Activated CD8-positive, alpha-beta memory T cell treated with anti-CD3 and anti-CD28 coated beads, Interleukin-2, amount 50 U/mL, for 1 hour (primary cell): ENCODE measurements around the gene SPTB.
A peak's percentile ranks its signal among the peaks of the same experiment; 100 is the strongest.

ENCODE experiments used
- DNase-seq: peaks from one replicate; pipeline ENCODE4 v3.0.0-alpha.2; 2020; ENCODE audit errors: extremely low read depth

The SPTB gene

DNA sequence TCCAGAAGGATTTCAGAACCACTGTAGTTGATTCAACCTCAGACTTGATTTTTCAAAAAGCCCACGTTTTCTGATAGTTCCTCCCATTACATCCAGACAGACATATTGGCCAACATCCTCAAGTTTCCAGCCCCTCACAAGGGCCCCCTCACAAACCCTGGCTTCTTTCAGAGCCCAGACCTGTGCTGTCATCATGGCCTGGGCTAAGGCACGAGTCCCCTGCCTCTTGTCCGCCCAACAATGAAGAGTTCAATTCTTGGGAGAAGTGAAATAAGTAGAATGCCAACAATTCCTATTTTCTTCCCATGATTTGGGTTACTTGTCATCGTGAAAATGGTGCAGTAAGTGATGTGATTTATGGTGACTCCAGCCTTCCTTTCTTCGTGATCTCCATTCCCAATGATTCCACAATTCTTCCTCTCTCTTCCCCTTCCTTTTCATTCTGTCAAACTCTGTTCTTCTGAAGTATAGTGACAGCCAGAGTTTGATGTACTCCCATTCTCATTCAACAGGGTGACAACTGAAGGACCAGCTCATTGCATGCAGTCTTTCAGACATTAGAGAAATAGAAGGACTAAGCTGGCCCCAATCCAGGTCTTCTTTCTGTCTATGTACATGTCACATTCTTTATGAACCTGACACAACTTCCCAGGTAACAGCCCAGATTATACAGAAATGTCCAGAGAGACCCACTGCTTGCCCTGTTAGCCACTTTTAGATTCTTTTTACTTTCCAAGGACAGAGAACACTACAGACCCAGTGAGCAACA is 29.2 kb downstream of the SPTB start:
- DNase-seq = no peak

DNA sequence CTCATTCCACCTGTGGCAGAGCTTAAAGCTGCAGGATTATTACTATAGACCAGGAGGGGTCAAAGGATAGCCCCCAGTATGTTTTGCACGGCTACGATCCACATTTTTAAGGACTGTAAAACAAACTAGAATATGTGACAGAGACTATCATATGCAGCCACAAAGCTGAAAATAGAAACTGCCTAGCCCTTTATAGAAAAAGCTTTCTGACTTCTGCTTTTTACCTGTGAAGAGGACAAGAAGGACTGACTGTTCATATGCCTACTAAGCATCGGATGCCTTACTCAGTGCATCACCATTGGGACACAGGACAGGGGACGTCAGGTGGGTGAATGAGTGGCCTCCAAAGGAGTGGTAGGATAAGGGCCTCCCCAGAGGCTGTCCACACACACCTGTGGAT is 29.8 kb downstream of the SPTB start:
- DNase-seq = no peak

DNA sequence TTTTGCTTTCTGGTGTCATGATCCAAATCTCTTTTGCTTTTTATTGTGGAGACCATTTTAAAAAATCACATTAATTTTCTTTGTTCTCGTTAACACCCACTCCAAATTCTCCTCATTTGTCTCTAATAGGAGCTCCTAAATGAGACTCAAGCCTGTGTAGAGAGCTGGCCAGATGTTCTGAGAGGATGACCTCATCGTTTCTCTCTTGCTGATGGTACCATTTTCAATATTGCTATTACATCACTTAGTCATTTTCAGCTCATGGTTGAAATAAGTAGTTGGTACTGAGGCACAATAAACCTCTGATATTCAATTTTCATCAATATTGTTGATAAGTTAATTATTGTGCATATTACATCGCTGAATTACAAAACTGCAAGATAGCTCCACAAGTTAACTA is 31.5 kb downstream of the SPTB start:
- DNase-seq = no peak

DNA sequence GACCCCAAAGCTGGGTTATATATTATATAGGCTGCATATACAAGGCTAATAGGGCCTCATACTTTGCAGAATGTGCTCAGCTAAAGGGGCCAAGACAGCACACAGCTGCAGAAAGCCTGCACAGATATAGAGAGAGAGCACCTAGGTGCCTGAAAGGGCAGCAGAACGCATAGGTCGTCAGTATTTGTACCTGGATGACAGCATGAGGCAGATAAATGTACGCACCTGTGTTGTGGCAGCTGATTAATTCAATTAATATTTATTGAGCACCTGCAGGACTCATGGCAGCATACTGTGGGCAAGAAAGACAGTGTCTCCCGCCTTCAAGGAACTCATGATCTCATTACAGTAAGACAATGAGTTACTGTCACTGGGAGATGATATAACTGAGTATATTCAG is 33.4 kb downstream of the SPTB start:
- DNase-seq = no peak

DNA sequence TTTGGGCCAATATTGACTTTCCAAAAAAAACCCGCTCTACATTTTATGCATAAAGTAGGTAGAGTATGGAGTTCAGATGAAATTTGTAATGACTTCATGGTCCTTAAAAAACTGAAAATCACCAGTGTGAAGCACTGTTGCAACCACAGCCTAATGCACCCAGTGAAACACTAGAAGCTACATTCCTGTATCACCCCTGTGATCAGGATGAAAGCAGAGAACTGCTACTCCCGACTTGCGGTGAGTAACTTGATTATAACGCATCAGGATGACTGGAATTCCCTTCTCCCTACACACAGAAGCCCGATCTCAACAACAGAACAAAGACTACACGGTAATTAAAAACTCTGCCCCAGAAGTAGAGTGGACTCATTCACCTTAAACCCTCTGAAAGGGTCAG is 33.8 kb downstream of the SPTB start:
- DNase-seq = no peak

DNA sequence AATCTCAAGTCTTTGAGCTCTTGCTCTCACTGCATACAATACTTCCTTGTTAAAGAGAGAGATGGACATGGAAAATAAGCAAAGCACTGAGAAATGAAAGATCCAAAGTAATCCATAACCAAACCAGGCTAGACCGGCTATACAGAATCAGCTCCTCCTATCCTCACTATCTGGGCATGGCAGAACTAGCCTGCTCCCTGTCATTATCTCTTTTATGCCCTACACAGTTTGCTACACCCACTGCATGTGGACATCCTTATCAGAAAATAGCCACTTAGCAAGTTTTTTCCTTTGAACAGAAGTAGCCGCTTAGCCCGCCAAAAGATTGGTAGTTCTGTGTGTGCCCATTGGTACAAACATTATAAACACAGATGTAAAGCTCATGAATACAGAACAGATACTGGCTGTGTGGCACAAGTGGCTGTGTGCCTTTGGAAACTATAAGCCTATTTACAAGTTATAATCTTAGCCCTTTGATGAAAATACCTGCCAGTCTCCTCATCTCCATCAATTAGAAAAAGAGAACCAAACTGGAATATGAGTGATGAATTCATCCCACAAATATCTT is 34.7 kb downstream of the SPTB start:
- DNase-seq = no peak

DNA sequence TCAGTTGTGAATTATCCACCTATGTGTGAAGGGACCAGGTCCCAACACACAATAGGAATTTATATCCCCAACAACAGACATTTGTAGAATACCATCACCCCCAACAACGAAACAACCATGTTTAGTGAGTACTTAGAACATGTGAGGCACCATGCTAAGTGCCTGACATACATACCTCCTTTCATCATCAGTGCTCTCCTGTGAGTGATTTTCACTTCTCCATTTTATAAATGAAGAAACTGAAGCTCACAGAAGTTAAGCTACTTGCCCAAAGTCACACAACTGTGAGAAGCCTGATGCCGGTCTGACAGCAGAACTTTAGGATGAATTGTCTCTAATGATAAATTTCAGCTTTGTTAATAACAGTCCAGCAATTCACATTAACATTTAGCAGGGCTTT is 35.4 kb downstream of the SPTB start:
- DNase-seq = no peak

DNA sequence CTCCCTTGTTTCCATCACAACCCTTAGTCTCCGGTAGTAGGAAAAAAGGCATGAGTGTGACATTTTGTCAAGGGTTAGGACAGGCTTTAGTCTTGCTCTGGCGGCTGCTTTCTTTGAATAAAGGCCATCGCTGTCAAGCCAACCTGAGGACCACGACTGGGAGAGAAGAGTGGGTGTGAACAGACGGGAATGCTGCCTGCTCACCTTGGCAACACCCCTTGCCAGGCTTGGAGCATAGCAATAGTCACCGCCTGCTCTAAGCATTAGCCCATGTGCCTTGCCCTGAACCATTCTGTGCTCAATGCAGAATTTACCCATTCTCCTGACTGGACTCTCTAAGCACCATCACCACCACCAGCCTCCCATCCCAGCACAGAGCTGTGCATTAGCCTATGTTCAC is 36.2 kb downstream of the SPTB start:
- DNase-seq = no peak

DNA sequence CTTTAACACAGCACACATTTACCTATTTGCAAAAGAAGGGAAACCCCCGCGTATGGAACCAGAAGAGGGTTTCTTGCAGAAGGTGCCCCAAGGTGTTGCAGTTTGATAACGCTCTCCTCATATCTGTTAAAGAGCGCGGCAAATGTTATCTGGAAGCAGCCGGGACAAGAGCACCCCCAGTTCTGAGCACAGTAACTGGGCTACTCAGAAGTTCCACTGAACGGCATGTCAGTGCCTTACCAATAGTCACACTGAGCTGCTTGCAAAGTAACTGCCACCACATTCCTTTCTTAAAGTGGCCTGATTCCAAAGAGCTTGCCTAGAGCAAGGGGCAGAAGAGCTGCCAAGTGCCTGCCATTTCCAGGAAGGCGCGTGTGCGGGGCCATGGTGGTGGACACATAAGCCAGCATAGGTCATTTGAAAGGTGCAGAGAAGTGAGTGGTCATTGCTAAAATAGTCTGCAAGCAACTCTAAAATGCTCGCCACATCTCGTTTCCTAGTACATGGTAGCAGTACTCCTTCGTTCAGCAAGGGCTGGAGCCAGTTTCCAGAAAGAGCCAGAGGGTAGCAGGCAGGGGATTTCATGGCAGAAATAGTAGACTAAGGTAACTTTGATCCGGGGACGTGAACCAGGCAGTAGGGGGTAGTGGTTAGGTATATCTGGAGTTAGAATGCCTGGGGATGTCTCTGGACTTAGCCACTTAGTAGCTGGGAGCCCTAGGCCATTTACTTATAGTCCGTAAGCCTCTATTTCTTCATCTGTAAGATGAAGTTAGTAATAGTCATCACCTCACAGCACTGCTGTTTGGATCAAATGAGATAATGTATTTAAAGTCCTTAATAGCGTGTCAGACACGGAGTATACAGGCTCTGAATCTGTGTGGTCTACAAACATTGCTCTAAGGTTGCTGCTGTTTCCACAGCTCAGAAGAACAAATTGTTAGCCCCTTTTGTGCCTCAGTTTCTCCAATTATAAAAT is 37.6 kb downstream of the SPTB start:
- no peak for DNase-seq

DNA sequence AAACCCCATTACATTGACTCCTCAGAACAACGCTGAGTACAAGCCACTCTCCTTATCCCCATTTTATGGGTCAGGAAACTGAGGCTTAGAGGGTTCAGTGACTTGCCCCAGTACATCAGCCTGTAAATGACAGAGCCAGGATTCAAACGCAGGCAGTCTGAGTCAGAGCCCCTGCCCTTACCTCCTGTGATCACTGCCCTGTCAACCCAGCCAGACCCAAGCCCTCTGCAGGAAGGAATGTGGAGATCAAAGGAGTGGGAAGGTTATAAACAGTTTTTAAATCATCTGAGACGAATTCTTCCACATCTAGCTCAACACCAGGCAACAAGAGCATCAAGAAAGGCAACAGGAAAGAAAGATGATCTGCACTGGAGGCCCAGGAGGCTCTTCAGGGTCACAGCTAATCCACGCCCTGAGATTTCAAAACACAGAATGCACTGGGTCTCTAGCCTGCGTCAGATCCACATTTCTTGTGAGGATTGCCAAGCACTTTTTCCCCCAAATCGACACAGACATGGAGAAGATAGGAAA is 38.5 kb downstream of the SPTB start:
- DNase-seq = no peak

DNA sequence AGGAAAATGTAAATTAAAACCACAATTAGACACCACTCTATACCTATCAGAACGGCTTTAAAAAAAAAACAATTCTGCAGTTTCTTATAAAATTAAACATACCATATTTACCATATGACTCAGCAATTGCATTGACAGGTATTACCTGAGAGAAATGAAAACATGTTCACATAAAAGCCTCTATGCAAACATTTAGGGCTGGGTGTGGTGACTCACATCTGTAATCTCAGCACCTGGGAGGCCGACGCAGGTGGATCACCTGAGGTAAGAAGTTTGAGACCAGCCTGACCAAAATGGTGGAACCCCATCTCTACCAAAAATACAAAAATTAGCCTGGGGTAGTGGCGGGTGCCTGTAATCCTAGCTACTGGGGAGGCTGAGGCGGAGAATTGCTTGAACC is 41.1 kb downstream of the SPTB start:
- DNase-seq = no peak

DNA sequence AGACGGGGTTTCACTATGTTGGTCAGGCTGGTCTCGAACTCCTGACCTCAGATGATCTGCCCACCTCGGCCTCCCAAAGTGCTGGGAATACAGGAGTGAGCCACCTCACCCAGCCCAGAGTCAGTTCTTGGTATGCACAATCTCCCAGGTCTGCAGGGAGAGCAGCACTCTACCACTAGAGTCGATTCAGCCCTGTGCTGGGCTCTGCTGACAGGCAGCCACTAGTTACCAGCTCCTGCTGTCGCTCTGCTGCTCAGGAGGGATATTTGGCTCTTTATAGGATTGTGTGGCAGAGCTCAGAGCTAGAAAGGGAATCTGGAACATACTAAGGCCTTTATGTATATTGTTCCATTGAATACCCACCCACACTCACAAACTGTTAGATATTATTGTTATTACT is 44.3 kb downstream of the SPTB start:
- no peak for DNase-seq

DNA sequence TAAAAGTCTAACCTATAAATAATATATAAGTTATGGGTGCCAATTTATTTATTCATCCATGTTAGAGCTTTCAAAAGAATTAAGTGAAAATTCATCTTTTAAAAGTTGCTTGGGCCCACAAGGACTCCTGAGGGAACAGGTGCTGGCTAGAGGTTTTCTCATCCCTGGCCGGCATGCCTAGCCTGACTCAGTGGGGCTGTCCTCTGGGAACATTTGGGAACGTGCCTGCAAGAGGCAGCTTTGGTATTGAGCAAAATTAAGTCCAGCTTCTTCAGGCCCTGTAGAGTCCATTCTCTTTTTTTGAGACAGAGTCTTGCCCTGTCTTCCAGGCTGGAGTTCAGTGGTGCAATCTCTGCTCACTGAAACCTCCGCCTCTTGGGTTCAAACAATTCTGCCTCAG is 44.7 kb downstream of the SPTB start:
- no peak for DNase-seq

DNA sequence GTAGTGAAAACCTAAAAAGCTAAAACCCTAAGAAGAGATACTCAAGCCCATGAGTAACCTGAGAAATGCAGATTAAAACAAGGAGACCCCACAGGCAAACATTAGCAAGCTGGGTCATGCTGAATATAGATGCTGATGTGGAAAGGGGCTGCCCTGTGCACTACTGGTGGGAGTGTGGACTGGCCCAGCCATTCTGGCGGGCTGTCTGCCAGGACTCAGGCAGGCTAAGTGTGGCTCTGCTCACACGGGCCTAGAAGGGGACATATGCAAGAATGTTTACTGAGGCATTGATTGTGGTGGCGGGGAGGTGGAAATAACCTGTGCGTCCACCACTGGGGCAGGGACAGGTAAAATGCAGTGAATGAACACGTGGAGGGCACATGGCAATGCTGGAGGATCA is 48.3 kb downstream of the SPTB start:
- no peak for DNase-seq

DNA sequence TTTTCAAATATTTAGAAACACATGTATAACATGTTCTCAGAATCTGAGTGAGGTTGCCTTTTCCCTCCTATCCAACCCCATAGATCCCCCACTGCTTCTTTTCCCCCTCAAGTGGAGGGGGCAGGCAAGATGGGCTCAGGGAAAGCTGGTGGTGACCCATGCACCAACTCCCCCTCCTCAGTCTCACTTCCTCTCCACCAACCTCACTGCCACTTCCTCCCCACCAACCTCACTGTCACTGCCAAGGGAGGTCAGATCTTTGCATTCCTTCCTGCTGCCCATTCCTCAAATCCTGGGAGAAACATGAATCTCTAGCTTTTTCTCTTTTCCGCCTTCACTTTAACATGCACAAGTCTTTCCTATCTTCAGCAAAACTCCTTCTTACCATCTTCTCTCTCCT is 48.7 kb downstream of the SPTB start:
- DNase-seq = no peak

DNA sequence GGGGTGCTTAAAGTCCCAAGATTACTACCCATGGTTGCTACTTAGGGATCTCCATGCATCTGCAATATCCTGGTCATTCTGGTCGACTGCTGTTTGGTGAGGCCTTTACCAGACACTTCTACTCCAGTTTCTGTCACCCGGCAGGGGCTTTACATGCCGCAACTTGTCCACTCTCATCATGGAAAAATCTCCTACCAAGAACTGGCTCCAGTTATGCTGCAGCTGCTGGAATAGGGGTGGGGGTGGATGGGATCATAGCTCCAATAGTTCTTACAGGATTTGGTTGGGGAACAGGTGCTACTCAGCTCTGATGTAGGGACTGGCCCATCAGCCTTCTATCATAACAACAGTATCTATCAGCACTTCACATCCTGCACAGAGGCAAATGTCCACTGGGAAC is 51.6 kb downstream of the SPTB start:
- no peak for DNase-seq

DNA sequence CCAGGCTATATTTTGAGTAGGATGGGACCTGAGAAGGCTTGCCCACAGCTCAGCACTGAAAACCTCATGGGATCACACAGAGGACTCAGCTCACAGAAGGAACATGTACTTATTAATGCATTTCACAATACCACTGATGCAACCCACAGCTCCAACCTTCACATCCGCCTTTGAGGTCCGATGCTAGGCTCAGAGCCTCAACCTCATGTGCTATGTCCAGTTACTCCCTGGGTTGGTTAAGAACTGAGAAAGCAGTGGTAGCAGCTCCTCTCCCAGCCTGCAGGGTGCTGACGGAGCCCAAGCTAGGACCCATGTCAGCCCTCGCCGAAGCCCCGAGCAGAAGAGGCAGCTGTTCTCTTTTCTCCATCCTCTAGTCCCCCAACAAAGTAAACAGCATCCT is 52.9 kb downstream of the SPTB start:
- DNase-seq = no peak

DNA sequence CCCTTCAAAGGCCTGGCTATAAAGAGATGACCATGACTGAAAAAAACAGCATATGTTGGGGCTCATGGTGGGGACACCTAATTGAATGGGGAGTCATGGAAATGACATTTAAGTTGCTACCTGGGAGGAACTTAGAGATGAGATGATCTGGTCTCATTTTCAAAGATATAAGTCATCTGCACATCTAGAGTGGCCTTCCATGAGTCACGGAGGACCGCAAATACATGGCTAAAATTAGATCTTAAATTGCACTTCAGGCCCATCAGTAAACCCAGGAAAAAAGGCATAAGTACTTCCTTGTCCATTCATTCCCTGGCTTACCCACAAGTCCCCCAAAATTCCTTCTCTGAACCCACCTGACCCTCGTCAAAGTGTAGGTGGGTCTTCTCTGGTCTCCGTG is 53.4 kb downstream of the SPTB start:
- no peak for DNase-seq

DNA sequence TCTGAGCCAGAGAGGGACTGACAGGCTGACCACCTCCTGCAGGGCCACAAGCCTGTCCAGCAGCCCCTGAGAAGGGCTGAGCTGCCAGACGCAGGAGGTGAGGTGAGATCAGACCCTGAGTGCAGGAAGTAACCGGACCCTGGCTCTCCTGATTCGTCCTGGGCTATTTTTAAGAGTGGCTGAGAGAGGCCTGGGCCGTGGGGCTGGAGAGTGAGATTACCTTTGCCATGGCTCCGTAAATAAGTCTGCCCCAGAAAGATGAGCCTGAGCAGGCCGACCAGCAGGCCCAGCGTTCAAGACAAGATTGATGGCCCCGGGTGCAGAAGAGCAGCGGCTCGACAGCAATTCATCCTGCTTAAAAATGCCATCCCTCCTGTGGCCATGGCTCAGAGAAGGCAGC is 54.2 kb downstream of the SPTB start:
- no peak for DNase-seq

DNA sequence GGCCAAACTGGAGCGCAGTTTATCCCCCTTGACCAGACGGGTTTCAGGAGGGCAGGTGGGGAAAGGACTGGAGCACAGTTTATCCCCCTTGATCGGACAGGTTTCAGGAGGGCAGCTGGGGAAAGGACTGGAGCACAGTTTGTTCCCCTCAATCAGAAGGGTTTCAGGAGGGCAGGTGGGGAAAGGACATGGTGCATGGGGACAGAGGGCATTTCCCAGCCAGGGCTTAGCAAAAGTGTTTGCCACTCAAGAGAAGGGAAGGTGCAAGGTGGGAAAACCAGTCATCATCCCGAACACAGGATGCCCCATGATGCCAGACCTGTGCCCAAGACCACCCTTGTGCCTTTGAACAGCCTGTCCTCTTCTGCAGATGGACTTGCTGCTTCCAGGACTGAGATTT is 54.7 kb downstream of the SPTB start:
- DNase-seq = no peak

DNA sequence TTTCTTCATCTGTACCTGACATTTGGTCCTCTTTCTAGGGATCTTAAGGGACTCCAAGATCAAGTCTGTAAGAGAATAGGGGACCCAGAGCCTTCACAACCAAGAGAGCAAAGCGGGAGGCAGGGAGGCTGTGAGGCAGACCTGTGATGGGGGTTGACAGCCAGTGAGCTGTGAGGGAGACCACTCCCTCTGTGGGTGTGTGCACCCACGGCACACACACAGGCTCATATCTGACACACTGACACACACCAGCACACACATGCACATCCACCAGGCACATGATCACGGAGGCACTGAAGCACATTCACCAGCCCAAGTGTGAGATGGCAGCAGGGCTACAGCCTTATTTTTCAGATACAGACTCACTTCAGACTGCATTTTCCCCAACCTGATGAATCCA is 55.2 kb downstream of the SPTB start:
- no peak for DNase-seq

DNA sequence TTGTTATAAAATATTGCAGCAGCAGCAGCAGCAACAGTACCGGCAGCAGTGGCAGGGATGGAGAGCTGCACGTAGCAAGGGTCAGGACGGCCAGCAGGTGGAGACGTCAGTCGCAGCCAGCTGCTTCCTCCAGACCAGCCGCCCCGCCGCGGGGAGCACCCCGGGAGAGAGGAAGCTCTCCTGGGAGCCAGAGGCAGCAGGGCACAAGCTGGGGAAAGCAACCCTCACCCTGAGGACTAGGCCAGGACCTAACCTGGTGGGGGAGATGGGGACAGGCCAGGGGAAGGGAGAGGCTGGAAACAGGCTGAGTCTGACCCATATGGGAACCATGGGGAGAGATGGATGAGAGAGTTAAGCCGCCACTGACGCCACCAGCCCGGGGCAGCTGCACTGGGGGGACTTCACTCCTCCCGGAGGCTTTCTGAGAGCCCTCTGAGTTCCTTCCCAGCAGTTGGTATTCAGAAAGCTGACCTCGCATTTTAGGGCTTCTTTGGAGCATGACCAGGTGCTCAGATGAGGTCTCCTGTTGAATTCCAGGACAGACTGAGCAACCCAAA is 56.3 kb downstream of the SPTB start:
- peak; percentile 24 for DNase-seq
